HCT116 (cell line): ENCODE measurements around the gene TTLL9.

Source experiments
- CEBPB ChIP-seq: IDR thresholded peaks from 2 replicates; pipeline ENCODE4 v1.6.1; 2012; ENCODE audit warnings: low read depth
- EGR1 ChIP-seq: IDR thresholded peaks from 2 replicates; pipeline ENCODE4 v1.6.1; 2012; ENCODE audit warnings: low read depth
- ZNF274 ChIP-seq: fragments of 200-500 bp; sonication (Bioruptor generic); IDR thresholded peaks from 2 replicates; pipeline ENCODE4 v1.6.1; 2014; ENCODE audit warnings: mild to moderate bottlenecking, low read depth, low read length, inconsistent platforms
- TF ChIP-seq, protein P1 (sequence below), 3 experiments: fragments of 200-600 bp in 1 of 3; sonication (generic) in 1 of 3; IDR thresholded peaks in 2 of 3; conservative IDR thresholded peaks in 1 of 3; 2 replicates each; pipeline ENCODE4 v1.5.1; 2012 to 2017; ENCODE audit warnings: low read depth in 2 of 3, low read length in 2 of 3, antibody characterized with exemption in 1 of 3, borderline replicate concordance in 1 of 3, control low read depth in 1 of 3, mild to moderate bottlenecking in 1 of 3, mixed read lengths in 1 of 3, mixed run types in 1 of 3, moderate library complexity in 1 of 3; ENCODE audit not compliant: insufficient read depth in 1 of 3

DNA sequence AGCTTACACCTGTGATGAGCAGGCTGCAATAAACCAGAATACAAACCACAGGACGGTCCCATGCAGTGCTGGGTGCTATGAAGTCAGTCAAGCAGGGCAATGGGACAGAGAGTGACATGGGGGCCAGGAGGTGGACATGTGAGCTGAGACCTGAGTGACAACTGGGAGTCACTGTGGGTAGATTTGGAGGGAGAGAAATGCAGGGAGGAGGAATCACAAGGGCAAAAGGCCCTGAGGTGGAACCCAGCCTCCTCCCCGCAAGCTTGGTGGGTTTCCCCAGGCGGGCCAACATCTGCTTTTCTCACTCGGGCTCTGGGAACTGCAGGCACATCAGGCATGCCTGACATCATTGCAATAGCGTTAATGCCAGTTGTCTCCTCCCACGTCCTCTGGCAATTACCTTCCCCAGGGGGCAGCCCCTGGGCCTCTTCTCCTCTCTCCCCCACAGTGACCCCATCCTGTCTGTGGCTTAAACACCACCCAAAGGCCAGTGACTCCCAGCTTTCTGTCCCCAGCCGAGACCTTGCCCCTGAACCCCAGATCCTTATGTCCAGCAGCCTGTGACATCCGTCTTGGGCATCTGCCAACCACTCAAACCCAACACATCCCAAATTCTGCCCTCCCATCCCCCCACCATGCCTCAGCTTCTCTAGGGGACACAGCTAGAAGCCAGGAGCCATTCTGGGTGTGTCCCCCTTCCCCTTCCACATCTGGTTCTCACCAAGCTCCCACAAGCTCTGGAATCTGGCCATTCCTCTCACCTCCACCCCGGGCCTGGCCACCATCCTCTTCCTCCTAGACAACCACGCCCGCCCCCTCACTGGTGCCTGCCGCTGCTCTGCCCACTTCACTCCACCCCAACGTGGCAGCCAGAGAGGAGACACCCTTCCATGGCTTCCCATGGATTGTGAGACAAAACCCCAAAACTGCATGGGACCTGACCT lies 53.2 kb downstream of the TTLL9 start:
- TF ChIP-seq, protein P1, sequence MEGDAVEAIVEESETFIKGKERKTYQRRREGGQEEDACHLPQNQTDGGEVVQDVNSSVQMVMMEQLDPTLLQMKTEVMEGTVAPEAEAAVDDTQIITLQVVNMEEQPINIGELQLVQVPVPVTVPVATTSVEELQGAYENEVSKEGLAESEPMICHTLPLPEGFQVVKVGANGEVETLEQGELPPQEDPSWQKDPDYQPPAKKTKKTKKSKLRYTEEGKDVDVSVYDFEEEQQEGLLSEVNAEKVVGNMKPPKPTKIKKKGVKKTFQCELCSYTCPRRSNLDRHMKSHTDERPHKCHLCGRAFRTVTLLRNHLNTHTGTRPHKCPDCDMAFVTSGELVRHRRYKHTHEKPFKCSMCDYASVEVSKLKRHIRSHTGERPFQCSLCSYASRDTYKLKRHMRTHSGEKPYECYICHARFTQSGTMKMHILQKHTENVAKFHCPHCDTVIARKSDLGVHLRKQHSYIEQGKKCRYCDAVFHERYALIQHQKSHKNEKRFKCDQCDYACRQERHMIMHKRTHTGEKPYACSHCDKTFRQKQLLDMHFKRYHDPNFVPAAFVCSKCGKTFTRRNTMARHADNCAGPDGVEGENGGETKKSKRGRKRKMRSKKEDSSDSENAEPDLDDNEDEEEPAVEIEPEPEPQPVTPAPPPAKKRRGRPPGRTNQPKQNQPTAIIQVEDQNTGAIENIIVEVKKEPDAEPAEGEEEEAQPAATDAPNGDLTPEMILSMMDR (IDR thresholded peaks at IDR 0.05 in 2 of 3, conservative IDR thresholded peaks at IDR 0.05 in 1 of 3; ENCODE audit: borderline replicate concordance in 1 of 3, insufficient read depth in 1 of 3, low read depth in 2 of 3, low read length in 2 of 3) = no peak
- no peak for TF ChIP-seq EGR1
- no peak for TF ChIP-seq ZNF274
- no peak for TF ChIP-seq CEBPB
